ENCODE data around the gene WDR46. TPM values are rescaled to one million over a fixed set of nuclear protein-coding genes. Genes with fewer than 3 reads are reported as not detected.

WDR46 gene
- total and polyA plus RNA-seq, 2 experiments from 2014 or later, result 71.4 to 104 TPM

- peaks cover 14% of the 10 kb centered on the region; the same call in 1 of the 2 replicates for H3F3A ChIP-seq (replicated peaks; ENCODE audit: low read depth)
- no peak overlapping the region for H3K27ac ChIP-seq (ENCODE audit: low read depth)
- H4K20me1 ChIP-seq (replicated peaks; ENCODE audit: insufficient read depth), result peaks cover 22% of the 10 kb centered on the region
- peaks cover 31% of the 10 kb centered on the region for H3K79me2 ChIP-seq (replicated peaks; ENCODE audit: insufficient read depth)
- no peaks in the 10 kb centered on the region for H3K4me1 ChIP-seq (ENCODE audit: insufficient read depth)
- Mint-ChIP-seq H3K36me3 (ENCODE audit: low read depth) (peaks cover 7% of the 10 kb centered on the region), H3K4me1 (peaks cover 14% of the 10 kb centered on the region; the same call in 2 of the 3 replicates), H3K27ac (no peak overlapping the region), H3K27me3 (ENCODE audit: insufficient read depth, low read depth, poor library complexity) (peaks cover 27% of the 10 kb centered on the region), H3K4me3 (no peak overlapping the region), H3K9me3 (no peaks in the 10 kb centered on the region)
- no peak overlapping the region for H2AFZ ChIP-seq
- H3K4me2 ChIP-seq, result no peak overlapping the region
- H3K4me3 ChIP-seq, result no peak overlapping the region
- H3K27me3 ChIP-seq (ENCODE audit: insufficient read depth), result no peaks in the 10 kb centered on the region
- H3K36me3 ChIP-seq (ENCODE audit: insufficient read depth), result no peaks in the 10 kb centered on the region
- DNase-seq (ENCODE audit: low spot score) (no peak), ATAC-seq (no peak)
- TF ChIP-seq EZH2 (IDR thresholded peaks at IDR 0.05; ENCODE audit: low read depth, unreplicated experiment) (no peak), CTCF (conservative IDR thresholded peaks at IDR 0.05; ENCODE audit: low read depth in 2 of 2) (no peak), NANOG (IDR thresholded peaks at IDR 0.05; ENCODE audit: borderline replicate concordance) (no peak), ZNF462 (CRISPR knock-in tag; IDR thresholded peaks at IDR 0.05) (no peak), ZNF331 (CRISPR knock-in tag; IDR thresholded peaks at IDR 0.05; ENCODE audit: low read depth) (no peak), JUNB (IDR thresholded peaks at IDR 0.05; ENCODE audit: unreplicated experiment) (no peak), POLR2AphosphoS5 (IDR thresholded peaks at IDR 0.05; ENCODE audit: low read depth) (no peak), CREB1 (CRISPR knock-in tag; IDR thresholded peaks at IDR 0.05; ENCODE audit: low read depth) (no peak), ETS1 (IDR thresholded peaks at IDR 0.05) (no peak), EZH2phosphoT487 (IDR thresholded peaks at IDR 0.05; ENCODE audit: unreplicated experiment) (no peak)
- H3K9me2 ChIP-seq (ENCODE audit: insufficient read depth), result no peaks in the 10 kb centered on the region
Measured at GRCh38 chr6:33301877-33302276, 12.8 kb upstream of the WDR46 start.
